NCI-H446 treated with DMSO at 0.1 percent for 48 hours (cell line): ENCODE results near the gene COLGALT1.
A peak's percentile ranks its signal among the peaks of the same experiment; 100 is the strongest.
"Not testable (repeated sequence)": the region's sequence is repeated elsewhere in the genome, so short reads cannot be mapped to it uniquely, and the experiment has no call there.

Source experiments
- DNase-seq: peaks from one replicate; lab custom pipeline; 2025; lab: John Stamatoyannopoulos, UW

COLGALT1 gene

GRCh38 chr19:17534767-17535166 lies 20.7 kb upstream of the COLGALT1 start:
- no peak for DNase-seq

- no peak for DNase-seq
Observed at GRCh38 chr19:17536955-17537354, 18.5 kb upstream of the COLGALT1 start.

GRCh38 chr19:17538684-17539237 lies 16.7 kb upstream of the COLGALT1 start:
- no peak for DNase-seq

- DNase-seq = peak; percentile 91
Observed at GRCh38 chr19:17539238-17540117, 16.0 kb upstream of the COLGALT1 start.

- no peak for DNase-seq
Observed at GRCh38 chr19:17540174-17540573, 15.3 kb upstream of the COLGALT1 start.

- DNase-seq = no peak
Observed at GRCh38 chr19:17541184-17541759, 14.2 kb upstream of the COLGALT1 start.

GRCh38 chr19:17542042-17542441 lies 13.4 kb upstream of the COLGALT1 start:
- no peak for DNase-seq

GRCh38 chr19:17542793-17543582 lies 12.5 kb upstream of the COLGALT1 start:
- DNase-seq = no peak

GRCh38 chr19:17543986-17544385 lies 11.5 kb upstream of the COLGALT1 start:
- DNase-seq = no peak

- no peak for DNase-seq
Observed at GRCh38 chr19:17544418-17544817, 11.0 kb upstream of the COLGALT1 start.

- no peak for DNase-seq
Observed at GRCh38 chr19:17548145-17548544, 7.3 kb upstream of the COLGALT1 start.

- no peak for DNase-seq
Observed at GRCh38 chr19:17549085-17549740, 6.2 kb upstream of the COLGALT1 start.

- no peak for DNase-seq
Observed at GRCh38 chr19:17550076-17550667, 5.3 kb upstream of the COLGALT1 start.

GRCh38 chr19:17552735-17553134 lies 2.7 kb upstream of the COLGALT1 start:
- DNase-seq = not testable (repeated sequence)

- DNase-seq = peak; percentile 88
Observed at GRCh38 chr19:17553256-17553655, 2.2 kb upstream of the COLGALT1 start.

- no peak for DNase-seq
Observed at GRCh38 chr19:17554968-17555479, 425 bp upstream of the COLGALT1 start.

- DNase-seq = no peak
Observed at GRCh38 chr19:17555929-17556813, 722 bp downstream of the COLGALT1 start.

- DNase-seq = no peak
Observed at GRCh38 chr19:17556995-17557394, 1.5 kb downstream of the COLGALT1 start.

GRCh38 chr19:17557466-17557865 lies 2.0 kb downstream of the COLGALT1 start:
- no peak for DNase-seq

- no peak for DNase-seq
Observed at GRCh38 chr19:17560205-17560595, 4.8 kb downstream of the COLGALT1 start.
